Measurements from ENCODE around the gene STK24.

The STK24 gene

GRCh38 chr13:98411617-98412265 is 165.2 kb downstream of the STK24 start:
- no peak overlapping the region for H3K4me3 ChIP-seq (ENCODE audit: low read depth, low read length)
- no peak for TF ChIP-seq CTCF (conservative IDR thresholded peaks at IDR 0.05; ENCODE audit: low read depth, low read length)
- peak; percentile 56 for DNase-seq (ENCODE audit: low read depth)

- no peak for TF ChIP-seq CTCF (conservative IDR thresholded peaks at IDR 0.05; ENCODE audit: low read depth, low read length)
- no peak for DNase-seq (ENCODE audit: low read depth)
- H3K4me3 ChIP-seq (ENCODE audit: low read depth, low read length): no peak overlapping the region
These were observed 165.9 kb downstream of the STK24 start for GRCh38 chr13:98411013-98411412.

GRCh38 chr13:98410612-98411011 is 166.3 kb downstream of the STK24 start:
- TF ChIP-seq CTCF (conservative IDR thresholded peaks at IDR 0.05; ENCODE audit: low read depth, low read length): no peak
- no peak for DNase-seq (ENCODE audit: low read depth)
- no peak overlapping the region for H3K4me3 ChIP-seq (ENCODE audit: low read depth, low read length)

GRCh38 chr13:98409281-98409680 is 167.6 kb downstream of the STK24 start:
- DNase-seq (ENCODE audit: low read depth): no peak
- no peak for TF ChIP-seq CTCF (conservative IDR thresholded peaks at IDR 0.05; ENCODE audit: low read depth, low read length)
- no peak overlapping the region for H3K4me3 ChIP-seq (ENCODE audit: low read depth, low read length)

- DNase-seq (ENCODE audit: low read depth): no peak
- no peak for TF ChIP-seq CTCF (conservative IDR thresholded peaks at IDR 0.05; ENCODE audit: low read depth, low read length)
- H3K4me3 ChIP-seq (ENCODE audit: low read depth, low read length): no peak overlapping the region
These were observed 169.3 kb downstream of the STK24 start for GRCh38 chr13:98407575-98407974.

GRCh38 chr13:98406971-98407370 is 169.9 kb downstream of the STK24 start:
- no peak for DNase-seq (ENCODE audit: low read depth)
- H3K4me3 ChIP-seq (ENCODE audit: low read depth, low read length): no peak overlapping the region
- no peak for TF ChIP-seq CTCF (conservative IDR thresholded peaks at IDR 0.05; ENCODE audit: low read depth, low read length)

- DNase-seq (ENCODE audit: low read depth): no peak
- no peak for TF ChIP-seq CTCF (conservative IDR thresholded peaks at IDR 0.05; ENCODE audit: low read depth, low read length)
These were observed 170.5 kb downstream of the STK24 start for GRCh38 chr13:98406427-98406826.

More at GRCh38 chr13:98406427-98406826, 170.5 kb downstream of the STK24 start:
- H3K4me3 ChIP-seq (ENCODE audit: low read depth, low read length): no peak overlapping the region

Data from choroid plexus epithelial cell (primary cell).